IMR-90 (cell line): ENCODE results near the gene ACKR2. TPM values are rescaled to one million over a fixed set of nuclear protein-coding genes. Genes with fewer than 3 reads are reported as not detected.

Source experiments
- ATAC-seq: fragments of 200-7000 bp; cut with Tn5 transposase; 2 replicates; pipeline ENCODE4 v1.9.1; 2020; ENCODE audit warnings: low read depth, mild to moderate bottlenecking, moderate library complexity
- BruUV-seq: library from RNA; stranded (reverse); fragments of 400-500 nt; replicated peaks from 2 replicates; lab custom pipeline; 2021; lab: Mats Ljungman, UMichigan
- CTCF ChIA-PET: fragments of 300-600 bp; formaldehyde crosslinking; extraction: SDS; loops from one replicate; lab custom pipeline; 2021; ENCODE audit warnings: antibody characterized with exemption; lab: Yijun Ruan, JAX
- POLR2A ChIA-PET: fragments of 300-600 bp; sonication (Branson Sonifier 250); formaldehyde crosslinking; loops from one replicate; lab custom pipeline; 2022; ENCODE audit warnings: antibody characterized with exemption; ENCODE audit not compliant: unreplicated experiment; lab: Charles Lee
- DNase-seq: peaks from one replicate; pipeline ENCODE4 v3.0.0; 2013
- H2AFZ ChIP-seq: replicated peaks from 2 replicates; pipeline ENCODE3; 2013; ENCODE audit warnings: low read length, mild to moderate bottlenecking; ENCODE audit not compliant: poor library complexity
- H2AK5ac ChIP-seq: 2 replicates; pipeline ENCODE4 v1.6.1; 2013; ENCODE audit warnings: low read depth, low read length, inconsistent platforms
- H2AK9ac ChIP-seq: replicated peaks from 2 replicates; pipeline ENCODE3; 2013; ENCODE audit warnings: mild to moderate bottlenecking, low read depth, low read length, moderate library complexity; ENCODE audit not compliant: poor library complexity
- H2BK120ac ChIP-seq: 2 replicates; pipeline ENCODE4 v1.6.1; 2013; ENCODE audit warnings: low read depth, low read length, inconsistent platforms
- H2BK15ac ChIP-seq: 3 replicates; pipeline ENCODE4 v1.6.1; 2013; ENCODE audit warnings: low read depth, low read length, inconsistent platforms
- H2BK20ac ChIP-seq: 2 replicates; pipeline ENCODE4 v1.6.1; 2013; ENCODE audit warnings: low read depth, mild to moderate bottlenecking, inconsistent platforms, low read length, moderate library complexity
- H2BK5ac ChIP-seq: 2 replicates; pipeline ENCODE4 v1.6.1; 2013; ENCODE audit warnings: mild to moderate bottlenecking, low read depth, low read length, inconsistent platforms; ENCODE audit not compliant: poor library complexity, severe bottlenecking
- H3K14ac ChIP-seq: replicated peaks from 2 replicates; pipeline ENCODE4 v1.6.1; 2013; ENCODE audit warnings: low read depth, low read length, inconsistent platforms
- H3K18ac ChIP-seq: 2 replicates; pipeline ENCODE4 v1.6.1; 2013; ENCODE audit warnings: low read depth, low read length, control low read depth
- H3K23ac ChIP-seq: 2 replicates; pipeline ENCODE4 v1.6.1; 2013; ENCODE audit warnings: low read depth, low read length, inconsistent platforms
- H3K27ac ChIP-seq: 2 replicates; pipeline ENCODE4 v1.5.1; 2013; ENCODE audit warnings: mild to moderate bottlenecking, control low read depth, low read length; ENCODE audit not compliant: insufficient read depth
- H3K27me3 ChIP-seq: 2 replicates; pipeline ENCODE4 v1.6.1; 2013; ENCODE audit warnings: low read length; ENCODE audit not compliant: control insufficient read depth, insufficient read depth
- H3K36me3 ChIP-seq: 2 replicates; pipeline ENCODE4 v1.6.1; 2013; ENCODE audit warnings: low read length, mixed read lengths; ENCODE audit not compliant: control insufficient read depth, insufficient read depth
- H3K4ac ChIP-seq: 2 replicates; pipeline ENCODE4 v1.6.1; 2013; ENCODE audit warnings: low read depth, low read length, inconsistent platforms
- H3K4me1 ChIP-seq: 2 replicates; pipeline ENCODE4 v1.6.1; 2013; ENCODE audit warnings: low read length, mixed read lengths; ENCODE audit not compliant: control insufficient read depth, insufficient read depth
- H3K4me2 ChIP-seq: 2 replicates; pipeline ENCODE4 v1.6.1; 2013; ENCODE audit warnings: low read depth, mild to moderate bottlenecking, control low read depth, low read length, moderate library complexity
- H3K4me3 ChIP-seq: 2 replicates; pipeline ENCODE4 v1.5.1; 2013; ENCODE audit warnings: low read depth, mild to moderate bottlenecking, control low read depth, low read length, moderate library complexity; ENCODE audit not compliant: insufficient read depth
- H3K56ac ChIP-seq: 2 replicates; pipeline ENCODE4 v1.6.1; 2013; ENCODE audit warnings: low read length, inconsistent platforms; ENCODE audit not compliant: insufficient read depth; ENCODE audit errors: extremely low read depth
- H3K79me1 ChIP-seq, 2 experiments: 2 replicates each; pipeline ENCODE4 v1.6.1; 2013; ENCODE audit warnings: low read length in 2 of 2, inconsistent platforms in 1 of 2, low read depth in 1 of 2
- H3K9ac ChIP-seq: 2 replicates; pipeline ENCODE4 v1.6.1; 2013; ENCODE audit warnings: low read depth, low read length, control low read depth
- H3K9me1 ChIP-seq: 2 replicates; pipeline ENCODE4 v1.6.1; 2013; ENCODE audit warnings: low read length, inconsistent platforms; ENCODE audit not compliant: insufficient read depth
- H3K9me3 ChIP-seq: 2 replicates; pipeline ENCODE4 v1.6.1; 2013; ENCODE audit warnings: low read length; ENCODE audit not compliant: control insufficient read depth, insufficient read depth
- H4K20me1 ChIP-seq: 2 replicates; pipeline ENCODE4 v1.6.1; 2013; ENCODE audit warnings: low read length, inconsistent platforms; ENCODE audit not compliant: insufficient read depth
- H4K5ac ChIP-seq: 2 replicates; pipeline ENCODE4 v1.6.1; 2013; ENCODE audit warnings: mild to moderate bottlenecking, low read depth, low read length, control low read depth
- H4K8ac ChIP-seq, 2 experiments: 2 replicates each; pipeline ENCODE4 v1.6.1; 2013; ENCODE audit warnings: low read depth in 2 of 2, low read length in 2 of 2, control low read depth in 1 of 2, inconsistent platforms in 1 of 2
- H4K91ac ChIP-seq: 2 replicates; pipeline ENCODE4 v1.6.1; 2013; ENCODE audit warnings: low read depth, low read length, inconsistent platforms; ENCODE audit not compliant: insufficient read depth
- BHLHE40 ChIP-seq: fragments of 150-350 bp; IDR thresholded peaks from 2 replicates; pipeline ENCODE4 v1.6.1; 2016; ENCODE audit warnings: mild to moderate bottlenecking, low read depth, low read length
- CEBPB ChIP-seq: IDR thresholded peaks from 2 replicates; pipeline ENCODE4 v1.6.1; 2012; ENCODE audit warnings: low read depth, low read length, improper control_type of control experiment
- CHD1 ChIP-seq: IDR thresholded peaks from 2 replicates; pipeline ENCODE4 v1.6.1; 2012; ENCODE audit warnings: low read depth, low read length, improper control_type of control experiment
- FOS ChIP-seq: fragments of 150-350 bp; IDR thresholded peaks from 2 replicates; pipeline ENCODE4 v1.6.1; 2016; ENCODE audit warnings: low read depth, low read length
- MAFK ChIP-seq: IDR thresholded peaks from 2 replicates; pipeline ENCODE4 v1.6.1; 2012; ENCODE audit warnings: low read depth, low read length, improper control_type of control experiment
- MXI1 ChIP-seq: IDR thresholded peaks from 2 replicates; pipeline ENCODE4 v1.6.1; 2012; ENCODE audit warnings: low read depth, mild to moderate bottlenecking, low read length, moderate library complexity, borderline replicate concordance
- NFE2L2 ChIP-seq: fragments of 150-350 bp; IDR thresholded peaks from 2 replicates; pipeline ENCODE4 v1.6.1; 2016; ENCODE audit warnings: low read depth, mild to moderate bottlenecking, low read length
- POLR2A ChIP-seq: IDR thresholded peaks from 2 replicates; pipeline ENCODE4 v1.6.1; 2012; ENCODE audit warnings: mild to moderate bottlenecking, low read depth, low read length
- RCOR1 ChIP-seq: IDR thresholded peaks from 2 replicates; pipeline ENCODE4 v1.6.1; 2012; ENCODE audit warnings: mild to moderate bottlenecking, low read length, improper control_type of control experiment; ENCODE audit not compliant: insufficient replicate concordance
- SMC3 ChIP-seq: fragments of 150-350 bp; IDR thresholded peaks from 2 replicates; pipeline ENCODE4 v1.6.1; 2016; ENCODE audit warnings: low read depth, mild to moderate bottlenecking, antibody characterized with exemption, low read length, moderate library complexity
- WGBS, 2 experiments: methylation state at CpG; one replicate each; pipeline versions ENCODE4 v1.1.5 to v1.1.7; 2013; ENCODE audit warnings: missing lambda C conversion rate in 2 of 2; ENCODE audit not compliant: insufficient read length in 1 of 2; ENCODE audit errors: extremely low coverage in 2 of 2; 5-methylcytosine and 5-hydroxymethylcytosine counted together
- dilution Hi-C: fragments of 300-500 bp; cut with HindIII; formaldehyde crosslinking; loops from one replicate; pipeline ENCODE4 v1.14.3; 2018; ENCODE audit warnings: low sequenced_read_pairs; ENCODE audit not compliant: unreplicated experiment
- in situ Hi-C: fragments of 300-500 bp; cut with MboI; formaldehyde crosslinking; loops from 3 replicates; pipeline ENCODE4 v1.14.3; 2019; ENCODE audit warnings: low sequenced_read_pairs, inconsistent platforms, mixed read lengths
- intact Hi-C: fragments of 100-400 bp; cut with micrococcal nuclease; formaldehyde crosslinking; loops from 2 replicates; pipeline ENCODE4 v1.10.0; 2022
- polyA plus RNA-seq, 3 experiments: library from polyadenylated mRNA; depleted of rRNA; stranded (reverse); fragments of >200 nt; gene quantifications; 2 replicates each; pipeline ENCODE4 v1.2.3, GENCODE V29; 2012; ENCODE audit warnings: low replicate concordance in 1 of 3
- total RNA-seq: library from RNA; depleted of rRNA; stranded (reverse); fragments of >200 nt; gene quantifications from 2 replicates; pipeline ENCODE4 v1.2.3, GENCODE V29; 2012
- TF ChIP-seq, protein P1 (sequence below): conservative IDR thresholded peaks from 2 replicates; pipeline ENCODE4 v1.5.1; 2012; ENCODE audit warnings: mild to moderate bottlenecking, low read depth, low read length, improper control_type of control experiment
- TF ChIP-seq, protein P2 (sequence below): fragments of 150-350 bp; IDR thresholded peaks from 2 replicates; pipeline ENCODE4 v1.6.1; 2016; ENCODE audit warnings: low read depth, mild to moderate bottlenecking, low read length, moderate library complexity, borderline replicate concordance
- TF ChIP-seq, protein P3 (sequence below): fragments of 150-350 bp; IDR thresholded peaks from 2 replicates; pipeline ENCODE4 v1.6.1; 2017; ENCODE audit warnings: mild to moderate bottlenecking, antibody characterized with exemption, low read length, low read depth

Gene ACKR2
- total and polyA plus RNA-seq, 2 of the 4 experiments (the other 2 are of a cell fraction), result 0.10 TPM; not detected in 1

DNA sequence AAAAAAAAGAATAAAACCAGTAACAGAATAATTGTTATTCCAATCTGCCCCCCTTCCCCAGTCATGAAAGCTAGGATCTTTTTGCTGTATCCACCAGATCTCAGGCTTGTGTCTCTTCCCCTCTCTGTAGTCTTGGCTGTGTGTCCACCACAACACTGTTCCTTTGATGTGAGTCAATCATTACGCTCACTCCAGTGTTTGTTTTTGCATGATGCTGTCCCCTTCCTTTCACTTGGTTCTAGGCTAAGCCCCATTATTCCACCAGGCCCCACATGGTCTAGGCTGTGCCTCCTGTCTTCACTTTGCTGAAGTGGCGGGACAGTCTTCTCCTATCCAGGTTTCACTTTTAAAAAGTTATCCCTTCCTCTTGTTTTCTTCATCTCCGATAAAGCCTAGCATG lies 13.6 kb downstream of the ACKR2 start:
- BruUV-seq, result no TSS peak
- peak; percentile 57 for ATAC-seq
- H3K4ac ChIP-seq, result peak overlapping the region; percentile 71
- dilution Hi-C loops, result no loop called here
- peak overlapping the region; percentile 76 for H2BK20ac ChIP-seq
- H2AK9ac ChIP-seq, result peak overlapping the region; percentile 55
- CTCF ChIA-PET, result interaction anchor here (0.5 to 0.6 kb wide), 2 partner anchors 1402 to 1774 kb away, joined by 3 read pairs; no protein-coding TSS in a partner anchor
- no peak overlapping the region for H3K27ac ChIP-seq
- peaks cover 4% of the 10 kb centered on the region; the same call in 1 of the 2 replicates for H3K9me1 ChIP-seq
- peak overlapping the region; percentile 82 for H4K5ac ChIP-seq
- no peaks in the 10 kb centered on the region for H3K9me3 ChIP-seq
- peak overlapping the region; percentile 58; the same call in 1 of the 2 replicates for H3K14ac ChIP-seq
- peak overlapping the region; percentile 4; the same call in 1 of the 2 replicates for H3K23ac ChIP-seq
- H4K91ac ChIP-seq, result peak overlapping the region; percentile 62; the same call in 1 of the 2 replicates
- H3K4me1 ChIP-seq, result peaks cover 5% of the 10 kb centered on the region
- 62% methylated on average over 2 of the region's 3 CpGs; no CpG with 5 or more reads in 1 of the 2 experiments for WGBS, 2 experiments
- H2BK120ac ChIP-seq, result peak overlapping the region; percentile 88
- H3K56ac ChIP-seq, result no peak overlapping the region
- H4K8ac ChIP-seq, result peak overlapping the region in 1 of 2 experiments; percentile 86; a peak in 3 of 4 replicates
- H3K4me2 ChIP-seq, result peak overlapping the region; percentile 28; the same call in 1 of the 2 replicates
- H3K9ac ChIP-seq, result peak overlapping the region; percentile 14; the same call in 1 of the 2 replicates
- intact Hi-C loops, result no loop called here
- TF ChIP-seq POLR2A (no peak), BHLHE40 (no peak), SMC3 (no peak), CHD1 (no peak), NFE2L2 (no peak), MXI1 (no peak), CEBPB (no peak), MAFK (no peak), FOS (no peak), RCOR1 (no peak)
- TF ChIP-seq, protein P1, sequence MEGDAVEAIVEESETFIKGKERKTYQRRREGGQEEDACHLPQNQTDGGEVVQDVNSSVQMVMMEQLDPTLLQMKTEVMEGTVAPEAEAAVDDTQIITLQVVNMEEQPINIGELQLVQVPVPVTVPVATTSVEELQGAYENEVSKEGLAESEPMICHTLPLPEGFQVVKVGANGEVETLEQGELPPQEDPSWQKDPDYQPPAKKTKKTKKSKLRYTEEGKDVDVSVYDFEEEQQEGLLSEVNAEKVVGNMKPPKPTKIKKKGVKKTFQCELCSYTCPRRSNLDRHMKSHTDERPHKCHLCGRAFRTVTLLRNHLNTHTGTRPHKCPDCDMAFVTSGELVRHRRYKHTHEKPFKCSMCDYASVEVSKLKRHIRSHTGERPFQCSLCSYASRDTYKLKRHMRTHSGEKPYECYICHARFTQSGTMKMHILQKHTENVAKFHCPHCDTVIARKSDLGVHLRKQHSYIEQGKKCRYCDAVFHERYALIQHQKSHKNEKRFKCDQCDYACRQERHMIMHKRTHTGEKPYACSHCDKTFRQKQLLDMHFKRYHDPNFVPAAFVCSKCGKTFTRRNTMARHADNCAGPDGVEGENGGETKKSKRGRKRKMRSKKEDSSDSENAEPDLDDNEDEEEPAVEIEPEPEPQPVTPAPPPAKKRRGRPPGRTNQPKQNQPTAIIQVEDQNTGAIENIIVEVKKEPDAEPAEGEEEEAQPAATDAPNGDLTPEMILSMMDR, result no peak
- TF ChIP-seq, protein P2, sequence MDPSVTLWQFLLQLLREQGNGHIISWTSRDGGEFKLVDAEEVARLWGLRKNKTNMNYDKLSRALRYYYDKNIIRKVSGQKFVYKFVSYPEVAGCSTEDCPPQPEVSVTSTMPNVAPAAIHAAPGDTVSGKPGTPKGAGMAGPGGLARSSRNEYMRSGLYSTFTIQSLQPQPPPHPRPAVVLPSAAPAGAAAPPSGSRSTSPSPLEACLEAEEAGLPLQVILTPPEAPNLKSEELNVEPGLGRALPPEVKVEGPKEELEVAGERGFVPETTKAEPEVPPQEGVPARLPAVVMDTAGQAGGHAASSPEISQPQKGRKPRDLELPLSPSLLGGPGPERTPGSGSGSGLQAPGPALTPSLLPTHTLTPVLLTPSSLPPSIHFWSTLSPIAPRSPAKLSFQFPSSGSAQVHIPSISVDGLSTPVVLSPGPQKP, result no peak
- TF ChIP-seq, protein P3, sequence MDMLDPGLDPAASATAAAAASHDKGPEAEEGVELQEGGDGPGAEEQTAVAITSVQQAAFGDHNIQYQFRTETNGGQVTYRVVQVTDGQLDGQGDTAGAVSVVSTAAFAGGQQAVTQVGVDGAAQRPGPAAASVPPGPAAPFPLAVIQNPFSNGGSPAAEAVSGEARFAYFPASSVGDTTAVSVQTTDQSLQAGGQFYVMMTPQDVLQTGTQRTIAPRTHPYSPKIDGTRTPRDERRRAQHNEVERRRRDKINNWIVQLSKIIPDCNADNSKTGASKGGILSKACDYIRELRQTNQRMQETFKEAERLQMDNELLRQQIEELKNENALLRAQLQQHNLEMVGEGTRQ, result no peak
- POLR2A ChIA-PET, result no interaction called here
- H2AK5ac ChIP-seq, result no peak overlapping the region
- H3K36me3 ChIP-seq, result no peaks in the 10 kb centered on the region
- no peaks in the 10 kb centered on the region for H3K79me1 ChIP-seq
- peak; percentile 13 for DNase-seq
- no peaks in the 10 kb centered on the region for H4K20me1 ChIP-seq
- peak overlapping the region; percentile 100 for H3K18ac ChIP-seq
- peaks cover 10% of the 10 kb centered on the region for H3K27me3 ChIP-seq
- H2BK15ac ChIP-seq, result no peak overlapping the region
- peak overlapping the region; percentile 73 for H2BK5ac ChIP-seq
- H2AFZ ChIP-seq, result peak overlapping the region; percentile 72
- H3K4me3 ChIP-seq, result no peak overlapping the region
- in situ Hi-C loops, result no loop called here
